HepG2 (cell line): ENCODE measurements around the gene WDR62. TPM values are rescaled to one million over a fixed set of nuclear protein-coding genes. Genes with fewer than 3 reads are reported as not detected.
A peak's percentile ranks its signal among the peaks of the same experiment; 100 is the strongest.

Experiments used
- DRAP1 ChIP-seq: IDR thresholded peaks from 2 replicates; pipeline ENCODE4 v1.6.1; 2016; ENCODE audit warnings: missing genetic modification reagents, missing compliant biosample characterization
- ELF3 ChIP-seq: IDR thresholded peaks from 2 replicates; pipeline ENCODE4 v1.6.1; 2016; ENCODE audit warnings: missing genetic modification reagents, missing compliant biosample characterization
- GMEB1 ChIP-seq: sonication (generic); formaldehyde crosslinking; IDR thresholded peaks from 2 replicates; pipeline ENCODE4 v1.5.1; 2020; ENCODE audit warnings: missing genetic modification reagents, mild to moderate bottlenecking, borderline replicate concordance
- GPN1 ChIP-seq: sonication (generic); formaldehyde crosslinking; IDR thresholded peaks from 2 replicates; pipeline ENCODE4 v1.5.1; 2020; ENCODE audit warnings: missing genetic modification reagents, borderline replicate concordance
- HIC2 ChIP-seq: sonication (generic); formaldehyde crosslinking; IDR thresholded peaks from 2 replicates; pipeline ENCODE4 v1.9.0; 2022; ENCODE audit warnings: low read depth, missing genetic modification reagents
- MTF1 ChIP-seq: sonication (generic); formaldehyde crosslinking; IDR thresholded peaks from 2 replicates; pipeline ENCODE4 v1.5.0; 2020; ENCODE audit warnings: missing genetic modification reagents
- NFIB ChIP-seq: sonication (generic); formaldehyde crosslinking; IDR thresholded peaks from 2 replicates; pipeline ENCODE4 v1.9.0; 2021; ENCODE audit warnings: missing genetic modification reagents, mild to moderate bottlenecking, borderline replicate concordance
- NRL ChIP-seq: sonication (generic); formaldehyde crosslinking; IDR thresholded peaks from 2 replicates; pipeline ENCODE4 v1.5.0; 2020; ENCODE audit warnings: missing genetic modification reagents, mild to moderate bottlenecking, moderate library complexity, borderline replicate concordance
- SMC3 ChIP-seq: IDR thresholded peaks from 2 replicates; pipeline ENCODE4 v1.6.1; 2011; ENCODE audit warnings: low read length, improper control_type of control experiment
- SOX5 ChIP-seq: IDR thresholded peaks from 2 replicates; pipeline ENCODE4 v1.6.1; 2016; ENCODE audit warnings: borderline replicate concordance
- SP2 ChIP-seq: sonication (generic); formaldehyde crosslinking; IDR thresholded peaks from 2 replicates; pipeline ENCODE4 v1.5.1; 2020; ENCODE audit warnings: mild to moderate bottlenecking, missing genetic modification reagents
- TAF1 ChIP-seq: sonication (generic); formaldehyde crosslinking; IDR thresholded peaks from 2 replicates; pipeline ENCODE4 v1.4.0; 2020; ENCODE audit warnings: missing genetic modification reagents
- TFDP2 ChIP-seq: sonication (generic); formaldehyde crosslinking; IDR thresholded peaks from 2 replicates; pipeline ENCODE4 v1.4.0; 2020; ENCODE audit warnings: missing genetic modification reagents
- ZFX ChIP-seq: sonication (generic); formaldehyde crosslinking; IDR thresholded peaks from 2 replicates; pipeline ENCODE4 v1.4.0; 2020; ENCODE audit warnings: mild to moderate bottlenecking, low read depth, missing genetic modification reagents, moderate library complexity
- ZNF331 ChIP-seq: sonication (generic); formaldehyde crosslinking; IDR thresholded peaks from 2 replicates; pipeline ENCODE4 v1.4.0; 2020; ENCODE audit warnings: missing genetic modification reagents
- ZNF766 ChIP-seq: sonication (generic); formaldehyde crosslinking; IDR thresholded peaks from 2 replicates; pipeline ENCODE4 v1.5.0; 2020; ENCODE audit warnings: missing genetic modification reagents, borderline replicate concordance
- ZSCAN31 ChIP-seq: sonication (generic); formaldehyde crosslinking; IDR thresholded peaks from 2 replicates; pipeline ENCODE4 v1.5.0; 2020; ENCODE audit warnings: low read depth, mild to moderate bottlenecking, missing genetic modification reagents
- polyA plus RNA-seq, 8 experiments: library from polyadenylated mRNA; depleted of rRNA in 3 of 8; stranded (reverse) in 7 of 8; unstranded in 1 of 8; fragments of >200 nt; fragmentation: Illumina TruSeq in 4 of 8; extraction: Trizol in 4 of 8; gene quantifications; 2 replicates each; pipeline versions ENCODE4 v1.2.1 to v1.2.3, GENCODE V29; 2011 to 2016; ENCODE audit warnings: low read depth in 4 of 8, missing spikeins in 1 of 8, mixed read lengths in 1 of 8; ENCODE audit not compliant: insufficient read depth in 1 of 8
- total RNA-seq, 5 experiments: library from RNA; depleted of rRNA; stranded (reverse); fragments of >200 nt; fragmentation: Illumina TruSeq; extraction: Trizol; gene quantifications; 2 replicates each; pipeline ENCODE4 v1.2.3, GENCODE V29; 2016; ENCODE audit warnings: low read depth in 1 of 5
- TF ChIP-seq, protein P1 (sequence below): sonication (generic); formaldehyde crosslinking; conservative IDR thresholded peaks from 2 replicates; pipeline ENCODE4 v1.8.0; 2022; ENCODE audit warnings: mild to moderate bottlenecking, moderate library complexity, missing genetic modification reagents
- TF ChIP-seq, protein P2 (sequence below): sonication (generic); formaldehyde crosslinking; IDR thresholded peaks from 2 replicates; pipeline ENCODE4 v1.5.0; 2020; ENCODE audit warnings: missing genetic modification reagents

WDR62 gene
- total and polyA plus RNA-seq, 2 of the 13 experiments (the other 11 are each of a cell fraction or from before 2014, with no cell fraction given), result 5.8 to 12.5 TPM

DNA sequence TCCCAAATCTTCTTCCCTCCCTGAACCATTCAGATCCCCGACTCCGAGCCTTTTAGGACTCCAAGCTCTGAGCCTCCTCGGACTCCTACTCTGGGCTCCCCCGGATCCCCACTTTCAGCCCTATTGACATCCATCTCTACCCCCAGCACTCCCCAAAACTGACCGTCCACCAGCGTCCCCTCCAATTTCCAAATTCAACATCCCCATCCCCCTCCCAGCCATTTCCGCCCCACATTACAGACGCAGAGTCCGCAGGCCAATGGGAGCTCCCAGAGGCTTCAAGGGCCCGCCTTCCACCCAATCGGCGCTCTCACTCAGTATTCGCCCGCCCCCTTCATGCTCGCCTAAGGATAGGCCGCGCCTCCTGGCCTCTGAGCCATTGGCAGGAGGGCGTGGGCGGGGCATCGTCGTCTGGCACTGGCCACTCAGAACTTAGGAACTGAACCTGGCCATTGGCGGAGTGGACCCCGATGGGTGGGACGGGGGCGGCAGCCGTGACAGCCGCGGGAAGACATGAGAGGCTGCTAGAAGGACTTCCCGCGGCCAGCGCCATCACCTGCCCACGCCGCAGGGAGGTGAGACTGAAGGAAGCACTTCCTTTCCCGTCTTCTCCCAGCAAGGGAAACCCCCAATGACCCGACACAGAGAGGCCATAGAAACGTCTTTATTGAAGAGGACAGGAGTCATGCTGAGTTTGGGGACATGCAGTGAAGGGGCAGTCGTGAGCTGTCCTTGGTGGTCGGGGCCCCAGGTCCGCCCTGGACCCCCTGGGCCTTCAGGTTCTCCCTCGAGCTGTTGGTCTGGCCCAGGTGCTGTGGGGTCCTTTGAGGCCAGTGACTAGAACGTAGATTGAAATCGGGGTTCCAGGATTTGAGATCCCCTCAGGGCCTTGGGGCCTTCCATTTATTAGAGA lies 40.4 kb upstream of the WDR62 start, which contains the start of gene ALKBH6 (continued):
- TF ChIP-seq TFDP2 (CRISPR knock-in tag) (peak; percentile 95), SMC3 (no peak), ZNF766 (CRISPR knock-in tag) (no peak), SP2 (CRISPR knock-in tag) (peak; percentile 95), ZNF331 (CRISPR knock-in tag) (no peak), ELF3 (CRISPR knock-in tag) (0 out of 2 replicates have a peak, but pooled peaks have one; percentile 14), ZFX (CRISPR knock-in tag) (peak; percentile 53), DRAP1 (CRISPR knock-in tag) (peak; percentile 88), HIC2 (CRISPR knock-in tag) (no peak), NRL (peak; percentile 62; the same call in 1 of the 2 replicates), TAF1 (CRISPR knock-in tag) (peak; percentile 62), ZSCAN31 (CRISPR knock-in tag) (peak; percentile 65; the same call in 1 of the 2 replicates), GMEB1 (CRISPR knock-in tag) (peak; percentile 61; the same call in 1 of the 2 replicates), MTF1 (CRISPR knock-in tag) (no peak), NFIB (CRISPR knock-in tag) (no peak), SOX5 (no peak), GPN1 (CRISPR knock-in tag) (no peak)
- TF ChIP-seq, protein P1, sequence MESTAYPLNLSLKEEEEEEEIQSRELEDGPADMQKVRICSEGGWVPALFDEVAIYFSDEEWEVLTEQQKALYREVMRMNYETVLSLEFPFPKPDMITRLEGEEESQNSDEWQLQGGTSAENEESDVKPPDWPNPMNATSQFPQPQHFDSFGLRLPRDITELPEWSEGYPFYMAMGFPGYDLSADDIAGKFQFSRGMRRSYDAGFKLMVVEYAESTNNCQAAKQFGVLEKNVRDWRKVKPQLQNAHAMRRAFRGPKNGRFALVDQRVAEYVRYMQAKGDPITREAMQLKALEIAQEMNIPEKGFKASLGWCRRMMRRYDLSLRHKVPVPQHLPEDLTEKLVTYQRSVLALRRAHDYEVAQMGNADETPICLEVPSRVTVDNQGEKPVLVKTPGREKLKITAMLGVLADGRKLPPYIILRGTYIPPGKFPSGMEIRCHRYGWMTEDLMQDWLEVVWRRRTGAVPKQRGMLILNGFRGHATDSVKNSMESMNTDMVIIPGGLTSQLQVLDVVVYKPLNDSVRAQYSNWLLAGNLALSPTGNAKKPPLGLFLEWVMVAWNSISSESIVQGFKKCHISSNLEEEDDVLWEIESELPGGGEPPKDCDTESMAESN (CRISPR knock-in tag), result 0 out of 2 replicates have a peak, but pooled peaks have one; percentile 57
- TF ChIP-seq, protein P2, sequence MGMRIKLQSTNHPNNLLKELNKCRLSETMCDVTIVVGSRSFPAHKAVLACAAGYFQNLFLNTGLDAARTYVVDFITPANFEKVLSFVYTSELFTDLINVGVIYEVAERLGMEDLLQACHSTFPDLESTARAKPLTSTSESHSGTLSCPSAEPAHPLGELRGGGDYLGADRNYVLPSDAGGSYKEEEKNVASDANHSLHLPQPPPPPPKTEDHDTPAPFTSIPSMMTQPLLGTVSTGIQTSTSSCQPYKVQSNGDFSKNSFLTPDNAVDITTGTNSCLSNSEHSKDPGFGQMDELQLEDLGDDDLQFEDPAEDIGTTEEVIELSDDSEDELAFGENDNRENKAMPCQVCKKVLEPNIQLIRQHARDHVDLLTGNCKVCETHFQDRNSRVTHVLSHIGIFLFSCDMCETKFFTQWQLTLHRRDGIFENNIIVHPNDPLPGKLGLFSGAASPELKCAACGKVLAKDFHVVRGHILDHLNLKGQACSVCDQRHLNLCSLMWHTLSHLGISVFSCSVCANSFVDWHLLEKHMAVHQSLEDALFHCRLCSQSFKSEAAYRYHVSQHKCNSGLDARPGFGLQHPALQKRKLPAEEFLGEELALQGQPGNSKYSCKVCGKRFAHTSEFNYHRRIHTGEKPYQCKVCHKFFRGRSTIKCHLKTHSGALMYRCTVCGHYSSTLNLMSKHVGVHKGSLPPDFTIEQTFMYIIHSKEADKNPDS, result no peak
